ENCODE results near the gene OCSTAMP.

The OCSTAMP gene

GRCh38 chr20:46550461-46550860, at the start of gene OCSTAMP:
TSS of gene OCSTAMP (minus strand) at chr20:46550654. CDS start at chr20:46550560, 94 bp downstream.
- DNase-seq: no peak

- no peak for DNase-seq
Measured at GRCh38 chr20:46599227-46599987, 49.0 kb upstream of the OCSTAMP start.

- no peak for DNase-seq
Measured at GRCh38 chr20:46595933-46596332, 45.5 kb upstream of the OCSTAMP start.

- no peak for DNase-seq
Measured at GRCh38 chr20:46594725-46595124, 44.3 kb upstream of the OCSTAMP start.

GRCh38 chr20:46592580-46593362, 42.3 kb upstream of the OCSTAMP start:
- DNase-seq: no peak

- DNase-seq: no peak
Measured at GRCh38 chr20:46590443-46590842, 40.0 kb upstream of the OCSTAMP start.

GRCh38 chr20:46588532-46589511, 38.4 kb upstream of the OCSTAMP start:
- no peak for DNase-seq

GRCh38 chr20:46587986-46588385, 37.5 kb upstream of the OCSTAMP start:
- DNase-seq: no peak

GRCh38 chr20:46586724-46587123, 36.3 kb upstream of the OCSTAMP start:
- DNase-seq: no peak

- DNase-seq: no peak
Measured at GRCh38 chr20:46584508-46584907, 34.1 kb upstream of the OCSTAMP start.

- no peak for DNase-seq
Measured at GRCh38 chr20:46583411-46584214, 33.2 kb upstream of the OCSTAMP start.

GRCh38 chr20:46582648-46583047, 32.2 kb upstream of the OCSTAMP start:
- DNase-seq: no peak

GRCh38 chr20:46581391-46581790, 30.9 kb upstream of the OCSTAMP start:
- no peak for DNase-seq

- DNase-seq: no peak
Measured at GRCh38 chr20:46580613-46581205, 30.3 kb upstream of the OCSTAMP start.

GRCh38 chr20:46578745-46579144, 28.3 kb upstream of the OCSTAMP start:
- DNase-seq: no peak

- DNase-seq: no peak
Measured at GRCh38 chr20:46576774-46577395, 26.4 kb upstream of the OCSTAMP start.

- DNase-seq: no peak
Measured at GRCh38 chr20:46575937-46576461, 25.5 kb upstream of the OCSTAMP start.

GRCh38 chr20:46575394-46575793, 24.9 kb upstream of the OCSTAMP start:
- no peak for DNase-seq

GRCh38 chr20:46573788-46574584, 23.5 kb upstream of the OCSTAMP start:
- no peak for DNase-seq

GRCh38 chr20:46573234-46573633, 22.8 kb upstream of the OCSTAMP start:
- DNase-seq: no peak
